K562 treated with DMSO at 1 percent for 12 hours (cell line): ENCODE results near the gene GASK1B. TPM values are rescaled to one million over a fixed set of nuclear protein-coding genes. Genes with fewer than 3 reads are reported as not detected.

Experiments
- total RNA-seq: library from RNA; unstranded; fragments of 300-600 nt; gene quantifications from 2 replicates; pipeline ENCODE4 v1.2.3, GENCODE V29; 2022; ENCODE audit not compliant: insufficient read depth

The GASK1B gene
- 0.25 and 1.4 TPM in 2 replicates for total RNA-seq

GRCh38 chr4:158172261-158173258, at the start of gene GASK1B:
TSS of gene GASK1B (minus strand) at chr4:158173025. CDS start at chr4:158171375, 1,650 bp downstream.

GRCh38 chr4:158209825-158210807, 37.3 kb upstream of the GASK1B start, which contains the start of gene TMEM144:
TSS of gene TMEM144 (plus strand) at chr4:158210486. CDS start at chr4:158212668, 2,182 bp downstream.

Other genes with a start within 250 kb of the GASK1B start
- gene TMEM144, start 37.5 kb upstream of the GASK1B start, total RNA-seq: 2.1 and 6.6 TPM in 2 replicates